ENCODE measurements around the gene NLK.

- TF ChIP-seq POLR2A (IDR thresholded peaks at IDR 0.05; ENCODE audit: low read depth, low read length) (no peak), POLR2AphosphoS5 (IDR thresholded peaks at IDR 0.05; ENCODE audit: low read depth, low read length) (no peak)
Observed at GRCh38 chr17:28125526-28126378, 83.3 kb downstream of the NLK start.

Measured in GM12892 (cell line).